ENCODE results near the gene C19orf38. TPM values are rescaled to one million over a fixed set of nuclear protein-coding genes. Genes with fewer than 3 reads are reported as not detected.
A peak's percentile ranks its signal among the peaks of the same experiment; 100 is the strongest.

The C19orf38 gene
- total RNA-seq, 1 experiment from 2014 or later: not detected

GRCh38 chr19:10818301-10819123, 29.7 kb upstream of the C19orf38 start:
- Histone ChIP-seq H3K23ac (ENCODE audit: insufficient read length, low read depth, low read length) (no peak overlapping the region), H3K79me1 (ENCODE audit: insufficient read depth, low read depth, low read length, poor library complexity, severe bottlenecking) (no peaks in the 10 kb centered on the region), H3K56ac (ENCODE audit: insufficient read length, low read depth, low read length) (no peak overlapping the region), H3K79me2 (ENCODE audit: insufficient read depth, low read length) (no peaks in the 10 kb centered on the region), H3K9me3 (ENCODE audit: control insufficient read depth, low read depth, low read length) (no peaks in the 10 kb centered on the region), H2BK15ac (ENCODE audit: low read depth, low read length) (no peak overlapping the region), H3K27ac (ENCODE audit: insufficient read length, low read depth, low read length) (no peak overlapping the region), H2BK120ac (ENCODE audit: low read depth, low read length, poor library complexity, severe bottlenecking) (no peak overlapping the region), H3K4me1 (ENCODE audit: insufficient read depth, low read length) (no peaks in the 10 kb centered on the region), H2BK5ac (ENCODE audit: insufficient read length, low read length) (no peak overlapping the region), H2AFZ (ENCODE audit: low read length) (no peak overlapping the region), H3K27me3 (ENCODE audit: insufficient read depth, low read length) (no peaks in the 10 kb centered on the region), H4K20me1 (ENCODE audit: control insufficient read depth, insufficient read depth, insufficient read length) (peaks cover 3% of the 10 kb centered on the region), H3K18ac (ENCODE audit: insufficient read length, low read depth, low read length) (no peak overlapping the region), H3T11ph (ENCODE audit: low read length) (no peak overlapping the region), H2BK20ac (ENCODE audit: low read depth, low read length, poor library complexity, severe bottlenecking) (no peak overlapping the region), H3K23me2 (ENCODE audit: insufficient read length, low read depth, low read length, poor library complexity, severe bottlenecking) (no peaks in the 10 kb centered on the region), H4K5ac (ENCODE audit: insufficient read length, low read depth, low read length) (no peak overlapping the region), H2AK5ac (ENCODE audit: insufficient read length, low read length) (no peak overlapping the region), H2BK12ac (ENCODE audit: insufficient read length, low read depth, low read length) (no peak overlapping the region), H3K4ac (ENCODE audit: low read depth, low read length) (no peak overlapping the region), H3K9ac (ENCODE audit: extremely low read depth, insufficient read length, low read length) (no peak overlapping the region), H3K14ac (ENCODE audit: insufficient read depth, low read length) (no peak overlapping the region), H4K91ac (ENCODE audit: insufficient read length, low read depth, low read length) (no peak overlapping the region), H4K8ac (replicated peaks; ENCODE audit: insufficient read length, low read depth, low read length) (no peak overlapping the region), H3K4me2 (ENCODE audit: insufficient read depth, insufficient read length, low read length) (no peak overlapping the region)
- no peak for DNase-seq
- Mint-ChIP-seq H3K36me3 (ENCODE audit: insufficient read depth in 1 of 3, low read depth in 3 of 3) (peaks cover 25 to 53% (median 31%) of the 10 kb centered on the region in 3 experiments), H3K4me1 (peaks cover 0 to 4% of the 10 kb centered on the region in 2 experiments; a peak in 1 of 4 replicates), H3K4me3 (peak overlapping the region in 1 of 2 experiments; percentile 48; a peak in 1 of 5 replicates), H3K9me3 (no peaks in the 10 kb centered on the region), H3K27ac (no peak overlapping the region; a peak in 1 of 7 replicates), H3K27me3 (ENCODE audit: low read depth) (no peaks in the 10 kb centered on the region)
- TF ChIP-seq CTCF (conservative IDR thresholded peaks at IDR 0.05): no peak
- no CpG with 5 or more reads among the region's 19 CpGs for WGBS (ENCODE audit: extremely low coverage, insufficient read length, low lambda C conversion rate)
